ENCODE measurements around the gene SDK1. TPM values are rescaled to one million over a fixed set of nuclear protein-coding genes. Genes with fewer than 3 reads are reported as not detected.

SDK1 gene
- total and polyA plus RNA-seq, 2 donors: 3.2 to 7.8 TPM

DNA sequence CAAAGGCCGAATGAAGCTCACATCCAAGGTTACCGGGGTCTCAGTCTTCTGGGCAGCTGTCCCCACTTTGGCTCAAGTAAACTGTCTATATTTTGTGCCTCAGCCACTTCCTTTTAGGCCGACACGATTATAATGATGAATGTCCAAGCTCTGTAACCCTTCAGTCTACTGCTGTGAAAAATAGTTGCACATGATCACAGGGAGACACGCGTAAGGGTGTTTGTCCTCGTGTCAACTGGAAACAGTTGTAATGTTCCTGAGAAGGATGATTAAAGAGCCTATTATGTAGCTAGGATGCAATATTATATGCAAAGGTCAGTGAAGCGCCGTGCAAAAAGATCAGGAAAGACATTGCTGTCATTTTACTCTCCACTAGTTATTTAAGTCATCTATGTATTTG lies 559.9 kb downstream of the SDK1 start:
- Histone ChIP-seq H3K9me3 (ENCODE audit: control insufficient read depth in 2 of 2, insufficient read depth in 1 of 2, low read length in 1 of 2) (no peaks in the 10 kb centered on the region), H3K36me3 (ENCODE audit: control insufficient read depth in 2 of 2, insufficient read depth in 2 of 2, low read length in 1 of 2) (no peaks in the 10 kb centered on the region), H3K4me3 (ENCODE audit: low read length in 2 of 2) (no peak overlapping the region), H3K27me3 (ENCODE audit: control insufficient read depth in 2 of 2, insufficient read depth in 1 of 2, low read length in 1 of 2) (no peaks in the 10 kb centered on the region), H3K27ac (ENCODE audit: low read depth in 1 of 2, low read length in 1 of 2) (no peak overlapping the region), H3K4me1 (ENCODE audit: control insufficient read depth in 2 of 2, insufficient read depth in 2 of 2, low read length in 2 of 2) (no peaks in the 10 kb centered on the region)
- 79% methylated on average over 9 of the region's 9 CpGs for WGBS
- DNase-seq (ENCODE audit: low read depth in 6 of 9, low spot score in 9 of 9): no peak

DNA sequence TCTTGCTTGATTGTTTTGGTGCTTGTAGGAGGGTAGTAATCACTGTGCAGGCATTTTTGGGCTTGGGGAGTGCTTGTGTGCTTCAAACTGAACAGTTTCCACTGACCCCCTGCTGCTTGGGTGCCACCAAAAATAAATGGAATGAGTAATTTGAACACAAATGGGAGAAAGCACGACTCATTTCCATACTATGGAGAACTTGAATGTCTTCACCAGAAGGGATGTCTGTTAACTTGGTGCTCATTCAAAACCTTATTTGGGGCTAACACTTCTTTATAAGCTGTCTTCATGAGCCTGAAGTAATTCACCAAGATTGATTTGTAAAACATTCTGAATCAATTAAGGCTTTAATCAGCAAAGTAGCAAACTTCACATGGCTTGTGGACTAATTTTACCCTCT lies 560.3 kb downstream of the SDK1 start:
- H3K36me3 ChIP-seq (ENCODE audit: control insufficient read depth in 2 of 2, insufficient read depth in 2 of 2, low read length in 1 of 2): no peaks in the 10 kb centered on the region
- H3K27ac ChIP-seq (ENCODE audit: low read depth in 1 of 2, low read length in 1 of 2): peak overlapping the region in 1 of 2 donors; percentile 62
- no peak overlapping the region for H3K4me3 ChIP-seq (ENCODE audit: low read length in 2 of 2)
- WGBS: 48% methylated on average over 1 of the region's 1 CpG
- H3K4me1 ChIP-seq (ENCODE audit: control insufficient read depth in 2 of 2, insufficient read depth in 2 of 2, low read length in 2 of 2): no peaks in the 10 kb centered on the region
- no peak for DNase-seq (ENCODE audit: low read depth in 6 of 9, low spot score in 9 of 9)
- no peaks in the 10 kb centered on the region for H3K27me3 ChIP-seq (ENCODE audit: control insufficient read depth in 2 of 2, insufficient read depth in 1 of 2, low read length in 1 of 2)
- no peaks in the 10 kb centered on the region for H3K9me3 ChIP-seq (ENCODE audit: control insufficient read depth in 2 of 2, insufficient read depth in 1 of 2, low read length in 1 of 2)

DNA sequence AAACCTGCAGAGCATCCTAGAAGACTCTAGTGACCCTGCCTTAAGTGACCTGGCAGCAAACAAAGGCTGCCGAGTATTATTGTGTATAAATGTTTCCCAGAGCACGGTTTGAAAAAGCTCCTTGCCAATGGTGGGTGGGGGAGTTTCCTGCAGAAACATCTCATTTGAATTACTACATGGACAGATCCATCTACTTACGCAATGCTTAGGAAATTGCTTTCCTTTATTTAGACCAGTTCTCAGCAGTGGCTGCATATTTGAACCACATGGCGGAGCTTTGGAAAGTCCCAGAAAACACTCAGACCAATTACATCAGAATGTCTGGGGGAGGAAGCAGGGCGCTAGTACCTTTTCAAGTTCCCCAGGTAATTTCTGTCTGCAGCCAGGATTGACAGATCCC lies 560.9 kb downstream of the SDK1 start:
- Histone ChIP-seq H3K27ac (ENCODE audit: low read depth in 1 of 2, low read length in 1 of 2) (peak overlapping the region in 1 of 2 donors; percentile 66), H3K36me3 (ENCODE audit: control insufficient read depth in 2 of 2, insufficient read depth in 2 of 2, low read length in 1 of 2) (no peaks in the 10 kb centered on the region), H3K4me1 (ENCODE audit: control insufficient read depth in 2 of 2, insufficient read depth in 2 of 2, low read length in 2 of 2) (no peaks in the 10 kb centered on the region), H3K4me3 (ENCODE audit: low read length in 2 of 2) (no peak overlapping the region), H3K9me3 (ENCODE audit: control insufficient read depth in 2 of 2, insufficient read depth in 1 of 2, low read length in 1 of 2) (no peaks in the 10 kb centered on the region), H3K27me3 (ENCODE audit: control insufficient read depth in 2 of 2, insufficient read depth in 1 of 2, low read length in 1 of 2) (no peaks in the 10 kb centered on the region)
- 59% methylated on average over 5 of the region's 5 CpGs for WGBS
- DNase-seq (ENCODE audit: low read depth in 6 of 9, low spot score in 9 of 9): peak in 5 of 9 donors; percentile 3 to 41 (median 5)

DNA sequence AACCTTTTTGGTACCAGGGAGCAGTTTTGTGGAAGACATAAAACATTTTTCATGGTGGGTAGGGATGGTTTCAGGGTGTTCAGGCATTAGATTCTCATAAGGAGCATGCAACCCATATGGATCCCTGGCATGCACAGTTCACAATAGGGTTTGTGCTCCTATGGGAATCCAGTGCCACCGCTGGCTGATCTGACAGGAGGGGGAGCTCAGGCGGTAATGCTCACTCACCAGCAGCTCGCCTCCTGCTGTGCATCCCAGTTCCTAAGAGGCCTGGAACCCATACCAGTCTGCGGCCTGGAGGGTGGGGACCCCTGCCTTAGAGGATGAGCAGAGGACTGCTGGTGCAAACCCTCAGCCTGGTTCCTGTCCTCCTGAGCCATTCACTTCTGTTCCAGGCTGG lies 561.7 kb downstream of the SDK1 start:
- H3K27ac ChIP-seq (ENCODE audit: low read depth in 1 of 2, low read length in 1 of 2): peak overlapping the region in 1 of 2 donors; percentile 66
- H3K4me3 ChIP-seq (ENCODE audit: low read length in 2 of 2): no peak overlapping the region
- no peaks in the 10 kb centered on the region for H3K4me1 ChIP-seq (ENCODE audit: control insufficient read depth in 2 of 2, insufficient read depth in 2 of 2, low read length in 2 of 2)
- H3K36me3 ChIP-seq (ENCODE audit: control insufficient read depth in 2 of 2, insufficient read depth in 2 of 2, low read length in 1 of 2): no peaks in the 10 kb centered on the region
- WGBS: 92% methylated on average over 4 of the region's 4 CpGs
- H3K27me3 ChIP-seq (ENCODE audit: control insufficient read depth in 2 of 2, insufficient read depth in 1 of 2, low read length in 1 of 2): no peaks in the 10 kb centered on the region
- no peak for DNase-seq (ENCODE audit: low read depth in 6 of 9, low spot score in 9 of 9)
- H3K9me3 ChIP-seq (ENCODE audit: control insufficient read depth in 2 of 2, insufficient read depth in 1 of 2, low read length in 1 of 2): no peaks in the 10 kb centered on the region

DNA sequence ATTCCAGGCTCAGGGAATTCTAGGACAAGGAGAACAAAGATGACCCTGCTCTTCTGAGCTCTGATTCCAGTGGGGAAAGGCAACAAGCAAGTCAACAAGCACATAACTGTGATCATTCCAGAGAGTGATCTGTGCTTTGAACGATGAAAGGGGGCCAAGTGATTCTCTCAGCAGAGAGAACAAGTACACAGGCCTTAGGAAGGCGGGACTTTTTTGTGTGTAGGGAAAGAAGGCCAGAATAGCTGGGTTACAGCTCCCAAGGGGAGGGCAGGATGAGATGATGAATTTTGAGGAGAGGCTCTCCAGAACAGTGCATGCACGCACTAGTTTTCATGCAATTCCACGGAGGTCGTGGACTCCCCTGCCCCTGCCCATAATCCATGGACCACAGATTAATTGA lies 565.2 kb downstream of the SDK1 start:
- Histone ChIP-seq H3K9me3 (ENCODE audit: control insufficient read depth in 2 of 2, insufficient read depth in 1 of 2, low read length in 1 of 2) (no peaks in the 10 kb centered on the region), H3K4me1 (ENCODE audit: control insufficient read depth in 2 of 2, insufficient read depth in 2 of 2, low read length in 2 of 2) (no peaks in the 10 kb centered on the region), H3K4me3 (ENCODE audit: low read length in 2 of 2) (no peak overlapping the region), H3K27ac (ENCODE audit: low read depth in 1 of 2, low read length in 1 of 2) (no peak overlapping the region), H3K36me3 (ENCODE audit: control insufficient read depth in 2 of 2, insufficient read depth in 2 of 2, low read length in 1 of 2) (no peaks in the 10 kb centered on the region), H3K27me3 (ENCODE audit: control insufficient read depth in 2 of 2, insufficient read depth in 1 of 2, low read length in 1 of 2) (no peaks in the 10 kb centered on the region)
- 88% methylated on average over 5 of the region's 5 CpGs for WGBS
- no peak for DNase-seq (ENCODE audit: low read depth in 6 of 9, low spot score in 9 of 9)

DNA sequence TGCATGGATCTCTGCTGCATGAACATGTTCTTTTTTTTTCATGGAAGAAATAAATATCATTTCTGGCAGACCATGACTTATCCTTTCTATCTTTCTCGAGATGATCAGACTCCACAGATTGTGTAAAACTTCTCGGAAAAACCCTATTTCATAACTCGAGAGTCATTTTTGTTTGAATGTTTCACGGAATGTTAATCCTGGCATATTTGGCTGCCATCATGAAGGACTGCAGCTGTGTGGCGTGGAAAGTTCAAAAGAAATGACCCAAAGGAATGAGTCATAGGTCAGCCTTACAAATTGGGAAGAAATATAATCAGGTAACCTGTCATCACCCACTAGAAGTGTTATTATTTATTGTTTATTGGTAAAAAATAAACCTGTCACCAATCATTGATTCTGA lies 566.8 kb downstream of the SDK1 start:
- no peaks in the 10 kb centered on the region for H3K36me3 ChIP-seq (ENCODE audit: control insufficient read depth in 2 of 2, insufficient read depth in 2 of 2, low read length in 1 of 2)
- H3K27ac ChIP-seq (ENCODE audit: low read depth in 1 of 2, low read length in 1 of 2): no peak overlapping the region
- H3K9me3 ChIP-seq (ENCODE audit: control insufficient read depth in 2 of 2, insufficient read depth in 1 of 2, low read length in 1 of 2): no peaks in the 10 kb centered on the region
- H3K4me3 ChIP-seq (ENCODE audit: low read length in 2 of 2): no peak overlapping the region
- no peaks in the 10 kb centered on the region for H3K27me3 ChIP-seq (ENCODE audit: control insufficient read depth in 2 of 2, insufficient read depth in 1 of 2, low read length in 1 of 2)
- H3K4me1 ChIP-seq (ENCODE audit: control insufficient read depth in 2 of 2, insufficient read depth in 2 of 2, low read length in 2 of 2): no peaks in the 10 kb centered on the region
- WGBS: 88% methylated on average over 5 of the region's 5 CpGs
- peak in 1 of 9 donors; percentile 27 for DNase-seq (ENCODE audit: low read depth in 6 of 9, low spot score in 9 of 9)

DNA sequence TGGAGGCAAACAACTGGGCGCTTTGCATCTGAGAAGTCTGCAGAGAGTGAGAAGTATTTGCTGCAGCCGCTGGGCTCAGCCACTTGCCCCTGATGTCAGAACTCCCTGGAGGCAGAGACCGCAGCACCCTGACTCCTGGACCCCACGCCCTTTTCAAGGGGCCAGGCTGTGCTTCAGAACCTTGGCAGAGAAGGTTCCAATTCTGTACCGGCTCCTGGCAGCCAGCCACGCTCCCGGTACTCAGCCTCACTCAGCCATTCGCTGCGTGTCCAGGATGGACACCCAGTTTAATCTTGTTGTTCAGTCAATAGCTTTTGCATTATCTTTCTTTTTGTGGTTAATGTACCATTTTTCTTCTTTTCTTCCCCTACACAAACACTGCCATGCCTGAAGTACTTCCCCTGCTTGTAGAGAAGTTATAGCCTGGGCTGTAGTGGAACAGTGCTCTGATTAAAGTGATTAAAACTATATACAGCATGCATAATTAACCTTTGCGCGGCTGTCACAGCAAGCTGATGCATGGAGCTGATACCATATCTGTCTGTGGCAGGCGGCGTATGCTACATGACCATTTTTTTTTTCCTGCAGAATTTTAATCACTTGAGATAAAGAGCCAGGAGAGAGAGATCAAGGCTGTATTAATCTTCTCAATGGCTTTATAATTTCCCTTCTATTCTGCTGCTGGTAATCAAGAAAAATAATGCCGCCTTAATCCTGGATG lies 578.5 kb downstream of the SDK1 start:
- WGBS: 91% methylated on average over 14 of the region's 14 CpGs
- no peaks in the 10 kb centered on the region for H3K36me3 ChIP-seq (ENCODE audit: control insufficient read depth in 2 of 2, insufficient read depth in 2 of 2, low read length in 1 of 2)
- no peak for DNase-seq (ENCODE audit: low read depth in 6 of 9, low spot score in 9 of 9)

DNA sequence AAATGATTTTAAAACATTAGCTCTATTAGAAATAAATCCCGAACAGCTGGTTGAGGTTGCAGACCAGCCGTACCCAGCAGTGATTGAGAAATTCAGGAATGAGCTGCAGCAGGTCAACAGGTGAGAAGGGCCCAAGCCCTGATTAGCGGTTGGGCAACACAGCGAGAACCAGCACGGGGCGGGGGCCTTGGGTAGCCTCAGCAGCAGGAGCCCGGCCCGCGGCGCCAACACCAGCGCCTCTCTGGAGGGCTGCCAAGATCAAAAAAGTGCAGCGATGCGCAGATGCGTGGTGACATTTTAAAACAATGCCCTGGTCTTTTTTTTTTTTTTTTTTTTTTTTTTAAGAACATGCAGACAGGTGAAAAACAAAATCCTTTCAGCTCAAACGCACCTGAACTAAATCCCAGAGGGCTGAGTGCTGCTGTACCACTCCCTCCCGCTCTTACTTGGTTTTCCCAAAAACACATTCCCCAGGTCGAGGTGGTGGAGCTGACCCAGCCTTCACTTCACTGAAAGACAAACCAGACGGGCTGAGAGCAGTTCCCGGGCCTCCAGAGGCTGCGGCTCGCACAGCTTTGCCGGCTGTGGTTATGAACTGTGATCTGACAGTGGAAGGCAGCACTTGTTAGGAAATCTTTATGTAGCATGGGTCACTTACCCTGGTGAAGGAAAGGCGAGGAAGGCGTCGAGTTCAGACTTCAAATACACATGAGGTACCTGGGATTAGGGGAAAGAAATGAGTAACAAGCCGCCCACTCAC lies 579.4 kb downstream of the SDK1 start:
- Histone ChIP-seq H3K27me3 (ENCODE audit: control insufficient read depth in 2 of 2, insufficient read depth in 1 of 2, low read length in 1 of 2) (no peaks in the 10 kb centered on the region), H3K9me3 (ENCODE audit: control insufficient read depth in 2 of 2, insufficient read depth in 1 of 2, low read length in 1 of 2) (peaks cover 0 to 3% of the 10 kb centered on the region in 2 donors), H3K36me3 (ENCODE audit: control insufficient read depth in 2 of 2, insufficient read depth in 2 of 2, low read length in 1 of 2) (no peaks in the 10 kb centered on the region), H3K27ac (ENCODE audit: low read depth in 1 of 2, low read length in 1 of 2) (no peak overlapping the region), H3K4me1 (ENCODE audit: control insufficient read depth in 2 of 2, insufficient read depth in 2 of 2, low read length in 2 of 2) (no peaks in the 10 kb centered on the region), H3K4me3 (ENCODE audit: low read length in 2 of 2) (no peak overlapping the region)
- no peak for DNase-seq (ENCODE audit: low read depth in 6 of 9, low spot score in 9 of 9)
- 91% methylated on average over 26 of the region's 26 CpGs for WGBS

More for the DNA sequence above, 578.5 kb downstream of the SDK1 start:
- Histone ChIP-seq H3K27me3 (ENCODE audit: control insufficient read depth in 2 of 2, insufficient read depth in 1 of 2, low read length in 1 of 2) (no peaks in the 10 kb centered on the region), H3K9me3 (ENCODE audit: control insufficient read depth in 2 of 2, insufficient read depth in 1 of 2, low read length in 1 of 2) (peaks cover 0 to 3% of the 10 kb centered on the region in 2 donors), H3K4me3 (ENCODE audit: low read length in 2 of 2) (no peak overlapping the region), H3K4me1 (ENCODE audit: control insufficient read depth in 2 of 2, insufficient read depth in 2 of 2, low read length in 2 of 2) (no peaks in the 10 kb centered on the region), H3K27ac (ENCODE audit: low read depth in 1 of 2, low read length in 1 of 2) (no peak overlapping the region)

DNA sequence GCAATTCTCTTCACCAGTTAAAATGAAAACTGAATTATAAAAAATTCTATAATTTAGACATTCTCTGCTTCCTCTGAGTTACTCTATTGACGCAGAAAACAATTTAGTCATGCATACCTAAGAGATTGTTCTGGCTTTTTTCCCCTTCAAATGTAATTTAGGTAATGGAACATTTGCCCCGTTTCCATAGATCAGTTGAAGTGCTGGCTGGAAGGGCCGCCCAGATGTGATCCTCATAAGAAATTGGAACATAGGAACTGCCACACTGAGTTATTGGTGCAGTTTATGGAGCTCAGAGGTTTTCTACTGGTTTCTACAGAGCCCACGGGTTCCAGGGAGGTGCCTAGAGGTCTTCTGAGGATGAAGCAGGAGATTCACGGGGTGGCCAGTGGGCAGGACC lies 581.7 kb downstream of the SDK1 start:
- WGBS: 92% methylated on average over 5 of the region's 5 CpGs
- H3K27me3 ChIP-seq (ENCODE audit: control insufficient read depth in 2 of 2, insufficient read depth in 1 of 2, low read length in 1 of 2): no peaks in the 10 kb centered on the region
- no peak overlapping the region for H3K27ac ChIP-seq (ENCODE audit: low read depth in 1 of 2, low read length in 1 of 2)
- no peaks in the 10 kb centered on the region for H3K4me1 ChIP-seq (ENCODE audit: control insufficient read depth in 2 of 2, insufficient read depth in 2 of 2, low read length in 2 of 2)
- no peak for DNase-seq (ENCODE audit: low read depth in 6 of 9, low spot score in 9 of 9)
- no peaks in the 10 kb centered on the region for H3K36me3 ChIP-seq (ENCODE audit: control insufficient read depth in 2 of 2, insufficient read depth in 2 of 2, low read length in 1 of 2)
- peaks cover 0 to 3% of the 10 kb centered on the region in 2 donors for H3K9me3 ChIP-seq (ENCODE audit: control insufficient read depth in 2 of 2, insufficient read depth in 1 of 2, low read length in 1 of 2)
- no peak overlapping the region for H3K4me3 ChIP-seq (ENCODE audit: low read length in 2 of 2)

Measured in thymus (tissue), 11 donors.